22Rv1 (cell line): ENCODE results near the gene NPHS1.

Source experiments
- ZFX ChIP-seq: fragments of 450-650 bp; IDR thresholded peaks from 2 replicates; pipeline ENCODE4 v1.6.1; 2017; ENCODE audit warnings: antibody characterized with exemption, borderline replicate concordance
- TF ChIP-seq, protein P1 (sequence below): fragments of 450-650 bp; IDR thresholded peaks from 2 replicates; pipeline ENCODE4 v1.5.1; 2017; ENCODE audit warnings: mild to moderate bottlenecking

DNA sequence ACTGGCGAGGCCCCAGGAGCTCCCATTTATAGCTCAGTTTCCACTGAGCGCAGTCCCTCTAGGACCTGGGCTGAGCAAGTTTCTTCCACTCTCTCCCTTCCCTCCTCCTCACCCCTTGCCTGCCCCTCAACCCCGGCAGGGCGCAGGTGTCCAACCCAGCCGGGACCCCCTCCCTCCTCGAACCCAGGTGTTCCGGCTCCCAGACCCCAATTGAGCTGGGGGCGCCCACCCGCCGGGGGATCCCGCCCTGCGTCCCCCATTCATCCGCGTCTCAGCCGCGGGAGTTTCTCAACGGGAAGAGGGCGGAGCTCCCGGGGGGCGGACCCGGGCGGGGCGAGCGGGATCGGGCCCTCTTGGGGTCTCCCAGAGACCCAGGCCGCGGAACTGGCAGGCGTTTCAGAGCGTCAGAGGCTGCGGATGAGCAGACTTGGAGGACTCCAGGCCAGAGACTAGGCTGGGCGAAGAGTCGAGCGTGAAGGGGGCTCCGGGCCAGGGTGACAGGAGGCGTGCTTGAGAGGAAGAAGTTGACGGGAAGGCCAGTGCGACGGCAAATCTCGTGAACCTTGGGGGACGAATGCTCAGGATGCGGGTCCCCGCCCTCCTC, 4.3 kb upstream of the NPHS1 start, which contains the start of gene KIRREL2:
- TF ChIP-seq, protein P1, sequence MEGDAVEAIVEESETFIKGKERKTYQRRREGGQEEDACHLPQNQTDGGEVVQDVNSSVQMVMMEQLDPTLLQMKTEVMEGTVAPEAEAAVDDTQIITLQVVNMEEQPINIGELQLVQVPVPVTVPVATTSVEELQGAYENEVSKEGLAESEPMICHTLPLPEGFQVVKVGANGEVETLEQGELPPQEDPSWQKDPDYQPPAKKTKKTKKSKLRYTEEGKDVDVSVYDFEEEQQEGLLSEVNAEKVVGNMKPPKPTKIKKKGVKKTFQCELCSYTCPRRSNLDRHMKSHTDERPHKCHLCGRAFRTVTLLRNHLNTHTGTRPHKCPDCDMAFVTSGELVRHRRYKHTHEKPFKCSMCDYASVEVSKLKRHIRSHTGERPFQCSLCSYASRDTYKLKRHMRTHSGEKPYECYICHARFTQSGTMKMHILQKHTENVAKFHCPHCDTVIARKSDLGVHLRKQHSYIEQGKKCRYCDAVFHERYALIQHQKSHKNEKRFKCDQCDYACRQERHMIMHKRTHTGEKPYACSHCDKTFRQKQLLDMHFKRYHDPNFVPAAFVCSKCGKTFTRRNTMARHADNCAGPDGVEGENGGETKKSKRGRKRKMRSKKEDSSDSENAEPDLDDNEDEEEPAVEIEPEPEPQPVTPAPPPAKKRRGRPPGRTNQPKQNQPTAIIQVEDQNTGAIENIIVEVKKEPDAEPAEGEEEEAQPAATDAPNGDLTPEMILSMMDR, result no peak
- TF ChIP-seq ZFX, result no peak
